OCI-LY3 (cell line): ENCODE measurements around the gene ROR1.

Source experiments
- EZH2phosphoT487 ChIP-seq: fragments of 200-600 bp; shearing (Covaris generic); IDR thresholded peaks from 2 replicates; pipeline ENCODE4 v1.6.1; 2018; ENCODE audit warnings: antibody characterized with exemption, mixed run types, low read depth
- TF ChIP-seq, protein P1 (sequence below): fragments of 200-600, 300-600 bp; sonication (generic); IDR thresholded peaks from 2 replicates; pipeline ENCODE4 v1.5.1; 2014; ENCODE audit warnings: antibody characterized with exemption, low read length, low read depth

- TF ChIP-seq, protein P1, sequence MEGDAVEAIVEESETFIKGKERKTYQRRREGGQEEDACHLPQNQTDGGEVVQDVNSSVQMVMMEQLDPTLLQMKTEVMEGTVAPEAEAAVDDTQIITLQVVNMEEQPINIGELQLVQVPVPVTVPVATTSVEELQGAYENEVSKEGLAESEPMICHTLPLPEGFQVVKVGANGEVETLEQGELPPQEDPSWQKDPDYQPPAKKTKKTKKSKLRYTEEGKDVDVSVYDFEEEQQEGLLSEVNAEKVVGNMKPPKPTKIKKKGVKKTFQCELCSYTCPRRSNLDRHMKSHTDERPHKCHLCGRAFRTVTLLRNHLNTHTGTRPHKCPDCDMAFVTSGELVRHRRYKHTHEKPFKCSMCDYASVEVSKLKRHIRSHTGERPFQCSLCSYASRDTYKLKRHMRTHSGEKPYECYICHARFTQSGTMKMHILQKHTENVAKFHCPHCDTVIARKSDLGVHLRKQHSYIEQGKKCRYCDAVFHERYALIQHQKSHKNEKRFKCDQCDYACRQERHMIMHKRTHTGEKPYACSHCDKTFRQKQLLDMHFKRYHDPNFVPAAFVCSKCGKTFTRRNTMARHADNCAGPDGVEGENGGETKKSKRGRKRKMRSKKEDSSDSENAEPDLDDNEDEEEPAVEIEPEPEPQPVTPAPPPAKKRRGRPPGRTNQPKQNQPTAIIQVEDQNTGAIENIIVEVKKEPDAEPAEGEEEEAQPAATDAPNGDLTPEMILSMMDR = no peak
- no peak for TF ChIP-seq EZH2phosphoT487
These were observed 226.2 kb downstream of the ROR1 start for GRCh38 chr1:64000021-64000420.
